ENCODE results near the gene ZSCAN32.

ZSCAN32 gene

GRCh38 chr16:3356118-3356517 is 44.7 kb downstream of the ZSCAN32 start:
- intact Hi-C loops (cut with DNase I; ENCODE audit: low total_unique reads), result no loop called here
- no peak overlapping the region for H3K27ac ChIP-seq

DNA sequence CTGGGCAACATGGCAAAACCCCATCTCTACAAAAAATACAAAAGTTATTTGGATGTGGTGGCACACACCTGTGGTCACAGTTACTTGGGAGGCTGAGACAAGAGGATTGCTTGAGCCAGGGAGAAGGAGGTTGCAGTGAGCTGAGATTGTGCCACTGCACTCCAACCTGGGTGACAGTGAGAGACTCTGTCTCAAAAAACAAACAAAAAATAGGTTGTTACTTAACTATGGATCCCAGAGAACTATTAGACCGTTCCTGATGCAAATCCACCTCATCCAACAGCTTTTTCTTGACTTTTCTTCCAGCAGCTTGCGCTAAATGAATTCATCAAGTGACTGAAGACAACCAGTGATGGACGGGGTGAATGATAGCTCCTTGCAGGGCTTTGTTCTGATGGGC is 45.2 kb downstream of the ZSCAN32 start, which contains the start of gene OR2C1:
TSS of gene OR2C1 (plus strand) at position 301 of the 400 bp plus-strand sequence. CDS start at position 353, 52 bp downstream.
- Histone ChIP-seq H3K9me3 (no peaks in the 10 kb centered on the region), H3K4me3 (no peak within 1 kb of the TSS), H3K4me1 (no peaks in the 10 kb centered on the region), H3K27me3 (no peaks in the 10 kb centered on the region), H3K36me3 (no peaks in the 10 kb centered on the region), H3K27ac (no peak within 1 kb of the TSS)
- TF ChIP-seq CTCF (IDR thresholded peaks at IDR 0.05), result no peak
- intact Hi-C loops (cut with DNase I; ENCODE audit: low total_unique reads), result no loop called here
- no peak for DNase-seq

More at GRCh38 chr16:3356118-3356517, 44.7 kb downstream of the ZSCAN32 start:
- DNase-seq, result no peak
- no peaks in the 10 kb centered on the region for H3K36me3 ChIP-seq
- H3K9me3 ChIP-seq, result no peaks in the 10 kb centered on the region
- TF ChIP-seq CTCF (IDR thresholded peaks at IDR 0.05), result no peak
- H3K27me3 ChIP-seq, result no peaks in the 10 kb centered on the region
- H3K4me1 ChIP-seq, result no peaks in the 10 kb centered on the region
- H3K4me3 ChIP-seq, result no peak overlapping the region

DNA sequence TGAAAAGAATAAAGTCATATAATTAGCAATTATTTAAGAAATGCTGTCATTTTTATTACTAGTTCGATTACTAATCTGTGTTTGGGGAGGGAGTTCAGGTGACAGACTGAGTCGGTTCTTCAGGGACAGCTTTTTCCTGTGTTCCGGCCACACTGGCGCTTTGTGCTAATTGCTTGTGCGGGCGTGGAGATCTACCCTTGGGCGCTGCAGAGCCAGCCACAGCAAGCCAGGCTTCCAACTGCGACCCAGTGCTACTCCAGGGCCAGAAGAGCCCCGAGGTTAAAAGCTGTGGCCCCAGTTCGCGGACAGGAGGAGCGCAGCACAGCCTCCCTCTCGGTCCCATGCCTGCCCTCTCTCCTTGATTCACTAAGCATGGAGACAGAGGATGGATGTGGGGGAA is 51.6 kb downstream of the ZSCAN32 start:
- no peaks in the 10 kb centered on the region for H3K9me3 ChIP-seq
- H3K27me3 ChIP-seq, result no peaks in the 10 kb centered on the region
- no peak for DNase-seq
- no peak for TF ChIP-seq CTCF (IDR thresholded peaks at IDR 0.05)
- no peak overlapping the region for H3K4me3 ChIP-seq
- H3K27ac ChIP-seq, result no peak overlapping the region
- no peaks in the 10 kb centered on the region for H3K36me3 ChIP-seq
- no peaks in the 10 kb centered on the region for H3K4me1 ChIP-seq
- intact Hi-C loops (cut with DNase I; ENCODE audit: low total_unique reads), result no loop called here

DNA sequence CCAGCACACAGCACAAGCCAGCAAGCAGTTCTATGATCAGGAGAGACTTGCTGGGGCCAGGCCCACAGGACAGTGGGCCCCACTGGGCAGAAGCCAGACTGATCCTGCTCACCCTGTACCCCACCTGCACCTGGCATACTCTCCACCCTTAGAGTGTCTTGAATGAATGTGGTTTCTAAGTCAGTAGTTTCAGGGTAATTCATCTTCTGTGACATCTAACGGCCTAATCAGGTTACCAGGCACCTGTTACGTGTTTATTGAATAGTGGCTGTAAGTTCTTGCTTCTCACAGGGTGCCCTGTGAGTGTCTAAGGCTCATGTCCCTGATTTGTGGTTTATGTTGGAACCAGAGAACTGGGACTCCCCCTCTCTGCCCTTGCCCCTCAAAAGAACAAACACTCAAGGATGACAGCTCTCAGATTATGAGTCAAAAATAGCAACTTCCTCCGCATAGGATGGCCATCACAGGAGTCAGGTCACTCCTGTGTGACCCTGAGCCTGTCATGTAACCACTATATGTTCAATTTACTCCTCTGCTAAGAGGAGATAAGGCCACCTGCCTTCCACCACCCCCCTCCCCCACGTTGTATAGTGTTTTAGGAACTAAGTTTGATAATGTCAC is 52.1 kb downstream of the ZSCAN32 start:
- H3K9me3 ChIP-seq, result no peaks in the 10 kb centered on the region
- no peak overlapping the region for H3K27ac ChIP-seq
- DNase-seq, result no peak
- no peaks in the 10 kb centered on the region for H3K27me3 ChIP-seq
- no peak overlapping the region for H3K4me3 ChIP-seq
- no peaks in the 10 kb centered on the region for H3K36me3 ChIP-seq
- TF ChIP-seq CTCF (IDR thresholded peaks at IDR 0.05), result no peak
- H3K4me1 ChIP-seq, result no peaks in the 10 kb centered on the region
- intact Hi-C loops (cut with DNase I; ENCODE audit: low total_unique reads), result no loop called here

DNA sequence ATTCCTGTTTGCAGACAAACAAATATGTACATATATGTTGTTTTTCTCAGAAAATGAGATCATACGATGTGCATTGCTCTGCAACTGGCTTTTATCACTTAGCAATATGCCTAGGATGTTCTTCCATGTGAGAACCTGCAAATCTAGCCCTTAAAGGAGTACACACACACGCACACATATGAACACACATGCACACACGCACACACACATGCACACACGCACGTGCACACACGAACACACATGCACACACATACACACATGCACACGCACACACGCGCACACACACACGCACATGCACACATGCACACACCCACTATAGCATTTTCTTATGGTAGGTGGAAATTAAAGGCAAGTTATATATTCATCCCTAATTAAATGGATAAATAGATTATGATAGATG is 53.2 kb downstream of the ZSCAN32 start:
- no peak overlapping the region for H3K27ac ChIP-seq
- H3K36me3 ChIP-seq, result no peaks in the 10 kb centered on the region
- H3K4me1 ChIP-seq, result no peaks in the 10 kb centered on the region
- peaks cover 0 to 4% (median 0%) of the 10 kb centered on the region in 3 donors for H3K9me3 ChIP-seq
- no peak for TF ChIP-seq CTCF (IDR thresholded peaks at IDR 0.05)
- H3K4me3 ChIP-seq, result no peak overlapping the region
- intact Hi-C loops (cut with DNase I; ENCODE audit: low total_unique reads), result no loop called here
- no peak for DNase-seq
- H3K27me3 ChIP-seq, result no peaks in the 10 kb centered on the region

- DNase-seq, result no peak
- no peak overlapping the region for H3K27ac ChIP-seq
- no peaks in the 10 kb centered on the region for H3K27me3 ChIP-seq
- intact Hi-C loops (cut with DNase I; ENCODE audit: low total_unique reads), result no loop called here
- H3K4me3 ChIP-seq, result no peak overlapping the region
- no peaks in the 10 kb centered on the region for H3K4me1 ChIP-seq
- peaks cover 0 to 4% (median 0%) of the 10 kb centered on the region in 3 donors for H3K9me3 ChIP-seq
- H3K36me3 ChIP-seq, result no peaks in the 10 kb centered on the region
- TF ChIP-seq CTCF (IDR thresholded peaks at IDR 0.05), result no peak
Measured at GRCh38 chr16:3346041-3346440, 54.8 kb downstream of the ZSCAN32 start.

Measured in tibial artery (tissue), 4 donors.